GM12801 (cell line): ENCODE results near the gene FKTN.

ENCODE experiments used
- TF ChIP-seq, protein P1 (sequence below): IDR thresholded peaks from one replicate; pipeline ENCODE4 v1.5.1; 2011; ENCODE audit warnings: control low read depth; ENCODE audit not compliant: insufficient read length; ENCODE audit errors: extremely low read depth

FKTN gene

DNA sequence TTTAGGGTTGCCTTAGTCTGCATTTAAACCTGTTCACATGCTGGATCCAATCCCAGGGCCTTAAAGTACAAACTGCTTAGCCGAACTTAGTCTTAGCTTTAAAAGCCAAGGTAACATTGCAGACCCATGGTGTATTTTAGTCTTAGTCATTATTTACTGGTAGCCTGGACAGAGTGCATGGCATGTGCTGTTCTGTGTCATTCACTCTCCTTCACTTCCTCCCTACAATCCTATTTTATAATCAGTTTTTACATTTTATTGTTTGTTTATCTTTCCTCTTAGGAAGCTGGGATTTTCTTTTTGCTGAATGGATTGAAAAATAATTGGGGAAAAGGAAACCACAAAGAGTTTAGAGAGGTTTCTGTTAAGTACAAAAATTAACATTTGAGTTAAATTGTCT, 74.9 kb downstream of the FKTN start:
- TF ChIP-seq, protein P1, sequence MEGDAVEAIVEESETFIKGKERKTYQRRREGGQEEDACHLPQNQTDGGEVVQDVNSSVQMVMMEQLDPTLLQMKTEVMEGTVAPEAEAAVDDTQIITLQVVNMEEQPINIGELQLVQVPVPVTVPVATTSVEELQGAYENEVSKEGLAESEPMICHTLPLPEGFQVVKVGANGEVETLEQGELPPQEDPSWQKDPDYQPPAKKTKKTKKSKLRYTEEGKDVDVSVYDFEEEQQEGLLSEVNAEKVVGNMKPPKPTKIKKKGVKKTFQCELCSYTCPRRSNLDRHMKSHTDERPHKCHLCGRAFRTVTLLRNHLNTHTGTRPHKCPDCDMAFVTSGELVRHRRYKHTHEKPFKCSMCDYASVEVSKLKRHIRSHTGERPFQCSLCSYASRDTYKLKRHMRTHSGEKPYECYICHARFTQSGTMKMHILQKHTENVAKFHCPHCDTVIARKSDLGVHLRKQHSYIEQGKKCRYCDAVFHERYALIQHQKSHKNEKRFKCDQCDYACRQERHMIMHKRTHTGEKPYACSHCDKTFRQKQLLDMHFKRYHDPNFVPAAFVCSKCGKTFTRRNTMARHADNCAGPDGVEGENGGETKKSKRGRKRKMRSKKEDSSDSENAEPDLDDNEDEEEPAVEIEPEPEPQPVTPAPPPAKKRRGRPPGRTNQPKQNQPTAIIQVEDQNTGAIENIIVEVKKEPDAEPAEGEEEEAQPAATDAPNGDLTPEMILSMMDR, result no peak

DNA sequence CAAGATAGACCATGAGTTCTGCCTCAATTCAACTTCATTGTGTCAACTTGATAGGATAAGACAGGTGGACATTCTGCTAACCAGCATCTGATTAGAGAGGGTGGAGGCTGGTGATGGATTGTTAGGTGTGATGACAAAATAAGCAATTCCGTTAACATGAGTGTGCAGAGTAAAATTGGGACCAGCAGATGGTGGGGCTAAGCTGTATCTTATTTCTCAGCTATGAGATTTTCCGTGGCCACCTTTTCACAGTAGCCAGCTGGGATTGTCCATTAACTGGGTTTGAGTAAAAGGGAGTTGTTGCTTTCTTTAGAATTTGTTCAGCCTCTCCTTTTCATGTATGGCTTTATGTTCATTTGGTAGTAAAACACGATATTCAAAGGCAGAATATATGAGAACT, 75.5 kb downstream of the FKTN start:
- TF ChIP-seq, protein P1, result no peak

DNA sequence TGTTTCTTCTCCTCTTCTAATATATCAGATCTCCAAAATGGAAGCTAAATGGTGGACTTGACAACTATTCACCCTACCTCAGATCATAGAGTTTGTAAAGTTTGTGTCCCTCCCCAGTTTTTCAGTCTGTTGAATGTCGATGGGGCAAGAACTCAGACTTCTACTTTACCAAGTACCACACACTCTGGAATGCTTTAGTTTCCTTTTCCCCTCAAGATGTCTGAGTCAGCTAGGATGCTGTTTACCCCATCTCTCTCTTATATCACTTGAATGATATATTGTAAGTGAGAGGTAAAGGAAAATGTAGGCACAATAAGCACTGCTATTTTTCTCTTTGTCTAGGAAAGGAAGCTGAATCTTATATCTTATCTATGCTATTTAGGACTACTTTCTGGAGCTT, 78.4 kb downstream of the FKTN start:
- TF ChIP-seq, protein P1, result no peak

DNA sequence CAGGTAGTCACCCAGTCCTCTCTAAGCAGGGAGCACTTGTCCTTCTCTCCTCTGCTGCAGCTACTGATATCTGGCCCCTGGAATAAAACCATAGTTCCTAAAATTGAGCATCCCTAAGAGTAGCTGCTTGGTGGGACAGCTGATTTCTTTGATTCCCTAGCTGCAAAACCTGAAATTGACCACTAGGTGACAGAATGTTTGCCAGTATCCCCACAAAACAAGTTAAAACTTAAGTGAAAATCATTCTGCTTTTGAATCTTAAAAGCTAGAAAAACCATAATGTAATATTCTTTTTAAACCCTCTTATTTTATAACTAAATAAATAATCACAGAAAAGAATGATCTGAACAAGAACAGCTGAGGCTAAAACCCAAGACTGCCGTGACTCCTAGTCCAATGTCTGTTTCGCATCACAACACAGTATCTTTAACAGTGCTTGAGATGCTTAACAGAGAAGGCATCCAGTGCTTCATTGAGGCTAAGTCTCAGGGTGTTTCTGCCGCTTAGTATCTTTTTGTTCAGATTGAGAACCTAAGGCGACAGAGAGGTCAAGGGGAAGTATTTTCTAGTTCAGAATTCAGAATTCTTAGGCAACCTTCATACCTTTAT, 80.0 kb downstream of the FKTN start:
- TF ChIP-seq, protein P1, result no peak

DNA sequence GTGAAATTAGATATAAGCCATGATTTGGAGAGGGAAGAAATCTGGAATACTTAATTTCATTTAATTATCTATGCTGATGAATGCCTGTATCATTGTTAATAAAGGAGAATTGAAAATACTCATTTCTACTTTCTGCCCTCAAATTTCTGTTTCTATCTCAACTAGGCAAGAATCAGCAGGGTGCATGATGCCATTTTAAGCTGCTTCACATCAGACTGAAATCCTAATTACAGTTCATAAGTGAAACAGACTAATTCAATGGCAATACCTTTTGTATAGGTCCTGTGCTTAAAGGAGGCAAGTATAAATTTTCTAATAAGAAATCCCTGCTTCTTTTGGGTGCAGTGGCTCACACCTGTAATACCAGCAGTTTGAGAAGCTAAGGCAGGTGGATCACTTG, 82.0 kb downstream of the FKTN start:
- TF ChIP-seq, protein P1, result no peak

GRCh38 chr9:105643795-105644194, 85.9 kb downstream of the FKTN start:
- TF ChIP-seq, protein P1, result no peak

- TF ChIP-seq, protein P1, result no peak
Observed at GRCh38 chr9:105646879-105647594, 89.1 kb downstream of the FKTN start.
